ENCODE data around the gene PKN1.

PKN1 gene

DNA sequence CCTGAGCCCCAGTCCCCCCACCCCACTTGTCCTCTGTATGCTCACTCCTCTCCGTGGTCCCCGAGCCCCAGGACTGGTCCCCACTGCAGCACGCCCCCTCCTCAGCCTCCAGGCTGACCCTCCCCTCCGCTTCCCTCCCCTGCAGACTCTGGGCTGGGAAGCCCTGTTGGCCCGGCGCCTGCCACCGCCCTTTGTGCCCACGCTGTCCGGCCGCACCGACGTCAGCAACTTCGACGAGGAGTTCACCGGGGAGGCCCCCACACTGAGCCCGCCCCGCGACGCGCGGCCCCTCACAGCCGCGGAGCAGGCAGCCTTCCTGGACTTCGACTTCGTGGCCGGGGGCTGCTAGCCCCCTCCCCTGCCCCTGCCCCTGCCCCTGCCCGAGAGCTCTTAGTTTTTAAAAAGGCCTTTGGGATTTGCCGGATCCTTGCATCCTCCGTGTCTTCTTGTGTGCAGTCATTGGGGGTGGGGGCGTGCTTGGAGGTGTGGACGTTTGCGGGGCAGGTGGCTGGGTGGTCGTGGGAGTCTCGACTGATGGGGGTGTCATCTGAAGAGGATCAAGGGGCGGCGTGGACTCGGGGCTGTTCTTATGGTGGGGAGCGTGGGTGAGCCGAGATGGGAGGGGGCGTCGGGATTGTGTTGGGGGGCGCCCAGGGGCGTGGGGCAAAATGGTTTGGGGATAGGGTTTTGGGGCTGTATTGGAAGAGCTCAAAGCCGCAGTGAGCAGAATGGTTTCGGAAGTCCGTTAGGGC is 38.5 kb downstream of the PKN1 start:
- no peak overlapping the region for H3K4me3 ChIP-seq (ENCODE audit: low read length)
- no peak for DNase-seq (ENCODE audit: low read depth)
- TF ChIP-seq, protein P1, sequence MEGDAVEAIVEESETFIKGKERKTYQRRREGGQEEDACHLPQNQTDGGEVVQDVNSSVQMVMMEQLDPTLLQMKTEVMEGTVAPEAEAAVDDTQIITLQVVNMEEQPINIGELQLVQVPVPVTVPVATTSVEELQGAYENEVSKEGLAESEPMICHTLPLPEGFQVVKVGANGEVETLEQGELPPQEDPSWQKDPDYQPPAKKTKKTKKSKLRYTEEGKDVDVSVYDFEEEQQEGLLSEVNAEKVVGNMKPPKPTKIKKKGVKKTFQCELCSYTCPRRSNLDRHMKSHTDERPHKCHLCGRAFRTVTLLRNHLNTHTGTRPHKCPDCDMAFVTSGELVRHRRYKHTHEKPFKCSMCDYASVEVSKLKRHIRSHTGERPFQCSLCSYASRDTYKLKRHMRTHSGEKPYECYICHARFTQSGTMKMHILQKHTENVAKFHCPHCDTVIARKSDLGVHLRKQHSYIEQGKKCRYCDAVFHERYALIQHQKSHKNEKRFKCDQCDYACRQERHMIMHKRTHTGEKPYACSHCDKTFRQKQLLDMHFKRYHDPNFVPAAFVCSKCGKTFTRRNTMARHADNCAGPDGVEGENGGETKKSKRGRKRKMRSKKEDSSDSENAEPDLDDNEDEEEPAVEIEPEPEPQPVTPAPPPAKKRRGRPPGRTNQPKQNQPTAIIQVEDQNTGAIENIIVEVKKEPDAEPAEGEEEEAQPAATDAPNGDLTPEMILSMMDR (conservative IDR thresholded peaks at IDR 0.05; ENCODE audit: low read length): no peak

DNA sequence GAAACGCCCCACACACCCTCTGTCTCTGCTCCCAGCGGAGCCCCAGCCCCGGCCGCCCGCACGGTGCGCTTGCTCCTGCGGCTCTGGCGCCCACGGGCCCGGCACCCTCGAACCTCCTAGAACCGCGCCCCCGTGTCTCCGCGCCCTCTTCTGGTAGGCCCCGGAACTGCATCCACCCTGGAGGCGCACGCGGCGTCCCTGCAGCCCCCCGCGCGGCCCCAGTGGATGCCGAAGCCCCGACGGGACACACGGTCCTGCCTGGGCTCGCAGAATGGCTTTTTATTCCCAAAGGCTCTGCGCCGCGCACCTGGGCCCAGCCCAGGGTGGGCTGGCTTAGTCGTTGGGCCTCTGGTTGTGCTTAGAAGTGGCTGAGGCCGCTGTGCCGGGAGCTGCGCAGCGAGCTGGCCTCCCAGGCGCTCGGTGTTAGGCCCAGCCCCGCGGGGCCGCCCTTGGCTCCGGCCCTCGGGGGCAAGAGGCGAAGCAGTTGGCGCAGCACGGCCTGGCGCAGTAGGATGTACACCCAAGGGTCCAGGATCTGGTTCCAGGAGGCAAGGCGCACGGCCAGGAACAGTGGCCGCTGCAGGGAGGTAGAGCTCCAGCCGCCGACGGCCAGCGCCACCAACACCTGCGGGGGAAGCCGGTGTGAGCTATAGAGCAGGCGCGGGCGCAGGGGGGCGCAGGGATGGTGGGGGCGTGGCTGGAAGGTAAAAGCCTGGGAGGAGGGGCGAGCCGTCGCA is 39.3 kb downstream of the PKN1 start:
- TF ChIP-seq, protein P1 (conservative IDR thresholded peaks at IDR 0.05; ENCODE audit: low read length): peak; percentile 65
- peak; percentile 34 for DNase-seq (ENCODE audit: low read depth)
- no peak overlapping the region for H3K4me3 ChIP-seq (ENCODE audit: low read length)

DNA sequence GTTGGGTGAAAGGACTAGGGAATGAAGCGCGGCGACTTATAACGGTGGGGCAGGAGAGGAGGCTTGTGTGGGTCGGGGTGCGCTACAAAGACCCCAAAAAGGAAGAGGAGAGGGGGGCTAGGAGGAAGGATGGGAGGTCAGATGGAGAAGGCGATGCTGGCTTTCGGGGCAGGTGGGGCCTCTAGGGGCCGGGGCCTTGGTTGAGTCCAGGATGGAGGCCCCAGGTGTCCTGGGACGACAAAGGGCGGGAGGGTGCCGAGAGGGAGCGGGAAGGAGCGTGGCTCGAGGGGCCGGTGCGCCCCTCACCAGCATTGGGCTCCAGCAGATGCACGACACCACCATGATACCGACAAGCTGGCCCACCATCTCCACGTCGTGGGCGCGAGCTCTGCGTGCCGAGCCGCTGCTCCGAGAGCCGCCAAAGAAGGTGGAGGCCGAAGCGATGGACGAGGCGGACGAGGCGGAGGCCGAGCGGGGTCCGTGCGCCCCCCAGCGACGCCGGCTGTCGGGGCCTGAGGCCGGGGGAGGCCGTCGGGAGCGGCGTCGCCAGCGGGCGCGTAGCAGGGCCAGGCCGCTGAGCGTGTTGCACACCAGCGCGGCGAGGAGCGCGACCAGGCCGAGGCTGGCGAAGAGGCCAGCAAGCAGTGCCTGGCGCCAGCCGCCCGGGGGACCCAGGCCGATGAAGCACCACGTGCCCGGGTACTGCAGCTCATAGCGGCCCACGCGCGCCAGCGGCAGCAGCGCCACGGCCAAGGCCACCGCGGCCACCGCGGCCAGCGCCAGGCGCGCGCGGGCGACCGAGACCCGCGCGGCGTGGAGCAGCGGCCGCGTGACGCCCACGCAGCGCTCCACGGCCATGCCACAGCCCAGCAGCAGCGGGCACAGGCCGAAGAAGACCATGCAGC is 40.2 kb downstream of the PKN1 start:
- no peak for DNase-seq (ENCODE audit: low read depth)
- H3K4me3 ChIP-seq (ENCODE audit: low read length): no peak overlapping the region
- TF ChIP-seq, protein P1 (conservative IDR thresholded peaks at IDR 0.05; ENCODE audit: low read length): no peak

DNA sequence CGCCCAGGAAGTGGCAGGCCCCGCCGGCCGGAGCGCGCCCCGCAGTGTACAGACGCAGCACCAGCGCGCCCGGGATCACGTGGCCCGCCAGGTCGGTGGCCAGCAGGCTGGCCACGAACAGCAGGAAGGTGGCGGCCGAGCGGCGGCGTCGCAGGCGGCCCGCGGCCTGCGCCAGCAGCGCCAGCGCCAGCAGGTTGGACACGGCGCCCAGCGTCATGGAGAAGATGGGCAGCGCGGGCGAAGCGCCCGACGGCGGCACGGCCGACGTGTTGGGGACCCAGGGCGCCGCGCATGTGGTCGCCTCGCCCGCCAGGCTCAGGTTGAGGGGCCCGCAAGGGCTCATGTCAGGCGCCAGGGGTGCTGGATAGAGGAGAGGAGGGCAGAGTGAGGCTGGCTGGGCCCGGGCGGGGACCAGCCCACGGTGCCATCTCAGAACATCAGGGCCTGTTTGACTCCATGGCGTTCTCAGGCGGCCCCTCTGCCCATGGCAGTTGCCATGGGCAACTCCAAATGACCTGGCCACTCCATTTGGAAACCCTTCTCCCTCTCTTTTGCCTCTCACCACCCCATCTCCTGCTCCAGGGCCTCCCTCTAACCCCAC is 41.0 kb downstream of the PKN1 start:
- no peak overlapping the region for H3K4me3 ChIP-seq (ENCODE audit: low read length)
- TF ChIP-seq, protein P1 (conservative IDR thresholded peaks at IDR 0.05; ENCODE audit: low read length): no peak
- no peak for DNase-seq (ENCODE audit: low read depth)

DNA sequence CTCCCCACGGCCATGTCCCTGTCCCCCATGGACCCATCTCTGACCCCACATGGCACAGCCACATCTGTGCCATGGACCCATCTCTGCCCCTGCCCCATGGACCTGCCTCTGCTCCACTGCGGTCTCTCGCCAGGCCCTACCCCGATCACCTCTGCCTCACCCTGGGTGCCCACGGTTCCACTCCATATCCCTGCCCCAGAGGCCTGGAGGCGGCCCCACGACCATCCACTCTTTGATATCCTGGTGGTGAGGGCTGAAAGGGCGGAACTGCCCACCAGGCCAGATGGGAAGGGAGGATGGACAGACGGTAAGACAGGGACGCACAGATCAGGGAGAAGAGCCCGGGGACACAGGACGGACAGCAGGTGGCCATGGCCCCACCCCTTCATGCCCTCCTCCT is 41.7 kb downstream of the PKN1 start:
- DNase-seq (ENCODE audit: low read depth): no peak
- TF ChIP-seq, protein P1 (conservative IDR thresholded peaks at IDR 0.05; ENCODE audit: low read length): no peak
- peak overlapping the region; percentile 16; the same call in 1 of the 2 replicates for H3K4me3 ChIP-seq (ENCODE audit: low read length)

DNA sequence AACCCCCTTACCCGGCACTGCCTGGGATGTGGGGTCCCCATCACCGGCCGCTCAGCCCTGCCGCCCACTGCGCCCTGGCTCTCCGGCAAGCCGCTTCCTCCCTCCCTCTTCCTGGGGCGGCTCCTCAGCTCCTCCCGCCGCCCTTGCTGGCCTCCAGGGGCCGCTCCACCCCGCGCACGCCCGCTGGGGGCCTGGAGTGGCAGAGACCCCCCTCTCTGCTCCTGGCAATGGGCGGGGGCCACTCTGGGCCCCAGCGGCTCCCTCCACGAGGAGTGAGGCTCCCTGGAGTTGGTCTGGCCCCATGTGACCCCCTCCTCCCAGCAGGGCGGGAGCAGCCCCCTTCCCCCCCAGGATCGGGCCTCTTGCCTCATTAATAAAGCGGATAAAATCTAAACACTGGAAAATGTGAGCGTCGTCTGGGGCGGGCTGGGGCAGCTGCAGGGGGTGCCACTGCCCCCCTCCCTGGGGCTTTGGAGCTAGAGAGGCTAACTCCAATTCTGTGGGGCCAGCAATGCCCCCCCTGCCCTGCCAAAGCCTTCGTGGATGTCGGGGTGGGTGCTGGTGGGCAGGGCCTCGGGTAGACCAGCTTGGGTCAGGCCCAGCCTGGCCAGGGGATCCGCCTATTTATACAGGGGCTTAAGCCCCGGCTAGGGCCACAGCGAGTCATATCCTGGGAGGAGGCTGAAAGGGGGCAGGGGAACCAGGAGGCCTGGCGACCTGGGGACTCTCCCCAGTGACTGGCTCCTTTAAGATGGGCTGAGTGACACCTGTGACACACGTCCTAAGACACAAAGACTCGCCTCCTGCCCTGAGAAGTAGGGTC is 42.4 kb downstream of the PKN1 start, which contains the start of gene PTGER1:
Gene PTGER1, minus strand, starts transcription at position 104 of the 823 bp plus-strand sequence. CDS start 1,034 bp downstream, outside the sequence.
- H3K4me3 ChIP-seq (ENCODE audit: low read length): peak within 1 kb of the TSS; percentile 16; the same call in 1 of the 2 replicates
- TF ChIP-seq, protein P1 (conservative IDR thresholded peaks at IDR 0.05; ENCODE audit: low read length): peak; percentile 41
- no peak for DNase-seq (ENCODE audit: low read depth)

All from AG10803 (cell line).